H54 (cell line): ENCODE results near the gene SAMD14.

Source experiments
- DNase-seq: peaks from one replicate; pipeline ENCODE4 v3.0.0; 2011; ENCODE audit warnings: low spot score, mixed read lengths; ENCODE audit not compliant: insufficient read length
- FAIRE-seq: peaks from 3 replicates; lab custom pipeline; 2011; peaks lifted over from hg19 to GRCh38; lab: Jason Lieb, UNC
- POLR2A ChIP-seq: IDR thresholded peaks from 2 replicates; pipeline ENCODE4 v1.6.1; 2011; ENCODE audit warnings: low read depth, mild to moderate bottlenecking, low read length

SAMD14 gene

GRCh38 chr17:50112694-50113093, 17.3 kb downstream of the SAMD14 start:
- no peak for TF ChIP-seq POLR2A
- FAIRE-seq (no peak), DNase-seq (no peak)

- FAIRE-seq (no peak), DNase-seq (no peak)
- TF ChIP-seq POLR2A: no peak
Observed at GRCh38 chr17:50111673-50112655, 18.0 kb downstream of the SAMD14 start.

GRCh38 chr17:50110591-50111349, 19.2 kb downstream of the SAMD14 start:
- TF ChIP-seq POLR2A: no peak
- FAIRE-seq (no peak), DNase-seq (no peak)

GRCh38 chr17:50109785-50110184, 20.2 kb downstream of the SAMD14 start:
- no peak for DNase-seq
- TF ChIP-seq POLR2A: no peak
- FAIRE-seq: no peak

- DNase-seq: no peak
- no peak for TF ChIP-seq POLR2A
- no peak for FAIRE-seq
Observed at GRCh38 chr17:50109207-50109606, 20.8 kb downstream of the SAMD14 start.

GRCh38 chr17:50108556-50108955, 21.4 kb downstream of the SAMD14 start:
- no peak for TF ChIP-seq POLR2A
- FAIRE-seq (no peak), DNase-seq (no peak)

GRCh38 chr17:50107790-50108414, 22.1 kb downstream of the SAMD14 start:
- TF ChIP-seq POLR2A: no peak
- FAIRE-seq (peak; percentile 72), DNase-seq (peak; percentile 97)

GRCh38 chr17:50106393-50107131, 23.4 kb downstream of the SAMD14 start:
- FAIRE-seq (no peak), DNase-seq (no peak)
- no peak for TF ChIP-seq POLR2A

GRCh38 chr17:50105811-50106210, 24.1 kb downstream of the SAMD14 start:
- DNase-seq (no peak), FAIRE-seq (no peak)
- no peak for TF ChIP-seq POLR2A

GRCh38 chr17:50103941-50104340, 26.0 kb downstream of the SAMD14 start:
- no peak for DNase-seq
- TF ChIP-seq POLR2A: no peak
- no peak for FAIRE-seq

- no peak for FAIRE-seq
- no peak for TF ChIP-seq POLR2A
Observed at GRCh38 chr17:50103252-50103651, 26.7 kb downstream of the SAMD14 start.

GRCh38 chr17:50102164-50102991, 27.6 kb downstream of the SAMD14 start:
- DNase-seq (no peak), FAIRE-seq (no peak)
- TF ChIP-seq POLR2A: no peak

More at GRCh38 chr17:50103252-50103651, 26.7 kb downstream of the SAMD14 start:
- DNase-seq: no peak
